Astrocyte (in vitro differentiated cells and primary cell): ENCODE data around the gene TP53. TPM values are rescaled to one million over a fixed set of nuclear protein-coding genes. Genes with fewer than 3 reads are reported as not detected.

ENCODE experiments used
- DNase-seq: peaks from one replicate; pipeline ENCODE4 v3.0.0-alpha.2; 2010; ENCODE audit warnings: low read depth
- FAIRE-seq: peaks from 2 replicates; lab custom pipeline; 2011; peaks lifted over from hg19 to GRCh38; lab: Jason Lieb, UNC
- H2AFZ ChIP-seq: 2 replicates; pipeline ENCODE4 v1.6.0; 2012; ENCODE audit warnings: low read depth, low read length, inconsistent platforms
- H3K27ac ChIP-seq: 2 replicates; pipeline ENCODE4 v1.5.1; 2011; ENCODE audit warnings: low read depth, low read length, inconsistent platforms
- H3K27me3 ChIP-seq: 2 replicates; pipeline ENCODE4 v1.6.0; 2011; ENCODE audit warnings: low read length, inconsistent platforms; ENCODE audit not compliant: insufficient read depth
- H3K36me3 ChIP-seq: 2 replicates; pipeline ENCODE4 v1.5.1; 2011; ENCODE audit warnings: low read length, inconsistent platforms; ENCODE audit not compliant: insufficient read depth
- H3K4me1 ChIP-seq: 2 replicates; pipeline ENCODE4 v1.5.1; 2011; ENCODE audit warnings: low read length, inconsistent platforms; ENCODE audit not compliant: insufficient read depth
- H3K4me2 ChIP-seq: 2 replicates; pipeline ENCODE4 v1.6.0; 2012; ENCODE audit warnings: low read length, inconsistent platforms
- H3K4me3 ChIP-seq: 2 replicates; pipeline ENCODE4 v1.5.1; 2011; ENCODE audit warnings: low read depth, mild to moderate bottlenecking, low read length, inconsistent platforms; ENCODE audit not compliant: insufficient read depth
- H3K79me2 ChIP-seq: 2 replicates; pipeline ENCODE4 v1.6.0; 2012; ENCODE audit warnings: mild to moderate bottlenecking, low read length, inconsistent platforms; ENCODE audit not compliant: insufficient read depth
- H3K9ac ChIP-seq: 2 replicates; pipeline ENCODE4 v1.6.0; 2012; ENCODE audit warnings: mild to moderate bottlenecking, low read length, inconsistent platforms
- H3K9me3 ChIP-seq: 2 replicates; pipeline ENCODE4 v1.5.1; 2012; ENCODE audit warnings: low read depth, mild to moderate bottlenecking, low read length, inconsistent platforms; ENCODE audit not compliant: insufficient read depth
- H4K20me1 ChIP-seq: 2 replicates; pipeline ENCODE4 v1.6.0; 2012; ENCODE audit warnings: low read length, inconsistent platforms; ENCODE audit not compliant: insufficient read depth
- H3K27ac Mint-ChIP-seq: one replicate; pipeline ENCODE4 v1.8.0; 2021; ENCODE audit warnings: mild to moderate bottlenecking, mixed read lengths; ENCODE audit not compliant: unreplicated experiment
- H3K27me3 Mint-ChIP-seq: one replicate; pipeline ENCODE4 v1.8.0; 2021; ENCODE audit warnings: low read depth, mixed read lengths; ENCODE audit not compliant: unreplicated experiment
- H3K36me3 Mint-ChIP-seq: one replicate; pipeline ENCODE4 v1.8.0; 2021; ENCODE audit warnings: low read depth, mixed read lengths; ENCODE audit not compliant: unreplicated experiment
- H3K4me1 Mint-ChIP-seq: one replicate; pipeline ENCODE4 v1.8.0; 2021; ENCODE audit warnings: low read depth, mixed read lengths; ENCODE audit not compliant: unreplicated experiment
- H3K4me3 Mint-ChIP-seq: one replicate; pipeline ENCODE4 v1.8.0; 2021; ENCODE audit warnings: mild to moderate bottlenecking, moderate library complexity, mixed read lengths; ENCODE audit not compliant: unreplicated experiment
- H3K9me3 Mint-ChIP-seq: one replicate; pipeline ENCODE4 v1.8.0; 2021; ENCODE audit warnings: mild to moderate bottlenecking, mixed read lengths; ENCODE audit not compliant: unreplicated experiment
- CTCF ChIP-seq: IDR thresholded peaks from 2 replicates; pipeline ENCODE4 v1.5.1; 2011; ENCODE audit warnings: low read depth, mild to moderate bottlenecking, inconsistent platforms, low read length, moderate library complexity; ENCODE audit not compliant: insufficient read depth
- EZH2 ChIP-seq: IDR thresholded peaks from 2 replicates; pipeline ENCODE4 v1.6.1; 2012; ENCODE audit warnings: mild to moderate bottlenecking, low read length, inconsistent platforms; ENCODE audit not compliant: insufficient read depth
- total RNA-seq: library from RNA; stranded (reverse); gene quantifications from 2 replicates; pipeline ENCODE4 v1.2.1, GENCODE V29; 2021

The TP53 gene
- total RNA-seq, 1 donor from 2014 or later: 94.4 TPM

- H3K4me3 Mint-ChIP-seq: peak overlapping the region; percentile 69
- Histone ChIP-seq H3K9me3 (no peaks in the 10 kb centered on the region), H3K36me3 (no peaks in the 10 kb centered on the region), H2AFZ (no peak overlapping the region), H3K9ac (no peak overlapping the region), H3K4me3 (no peak overlapping the region), H3K4me1 (no peaks in the 10 kb centered on the region), H3K4me2 (peak overlapping the region; percentile 22), H3K79me2 (no peaks in the 10 kb centered on the region), H3K27me3 (peaks cover 24% of the 10 kb centered on the region), H4K20me1 (no peaks in the 10 kb centered on the region), H3K27ac (no peak overlapping the region)
- peaks cover 17% of the 10 kb centered on the region for H3K27me3 Mint-ChIP-seq
- H3K4me1 Mint-ChIP-seq: peaks cover 12% of the 10 kb centered on the region
- peak overlapping the region; percentile 63 for H3K27ac Mint-ChIP-seq
- peaks cover 2% of the 10 kb centered on the region for H3K36me3 Mint-ChIP-seq
- no peak for TF ChIP-seq EZH2
- no peak for TF ChIP-seq CTCF
- H3K9me3 Mint-ChIP-seq: peaks cover 4% of the 10 kb centered on the region
- FAIRE-seq (no peak), DNase-seq (no peak)
Observed at GRCh38 chr17:7656958-7657609, 30.2 kb downstream of the TP53 start.

- Mint-ChIP-seq H3K36me3 (peaks cover 2% of the 10 kb centered on the region), H3K27ac (no peak overlapping the region), H3K9me3 (peaks cover 4% of the 10 kb centered on the region), H3K4me3 (no peak overlapping the region), H3K4me1 (peaks cover 12% of the 10 kb centered on the region), H3K27me3 (peaks cover 26% of the 10 kb centered on the region)
- Histone ChIP-seq H3K4me2 (no peak overlapping the region), H3K9ac (no peak overlapping the region), H3K36me3 (no peaks in the 10 kb centered on the region), H4K20me1 (no peaks in the 10 kb centered on the region), H2AFZ (no peak overlapping the region), H3K79me2 (no peaks in the 10 kb centered on the region), H3K4me1 (peaks cover 4% of the 10 kb centered on the region), H3K27me3 (peaks cover 36% of the 10 kb centered on the region), H3K4me3 (no peak overlapping the region), H3K9me3 (no peaks in the 10 kb centered on the region), H3K27ac (no peak overlapping the region)
- TF ChIP-seq EZH2 (no peak), CTCF (no peak)
- DNase-seq (no peak), FAIRE-seq (no peak)
Observed at GRCh38 chr17:7655541-7655840, 31.8 kb downstream of the TP53 start.

GRCh38 chr17:7654832-7655540 is 32.3 kb downstream of the TP53 start:
- no peak overlapping the region for H3K4me2 ChIP-seq
- no peak overlapping the region for H2AFZ ChIP-seq
- FAIRE-seq: no peak
- peaks cover 31% of the 10 kb centered on the region for H3K27me3 Mint-ChIP-seq
- peaks cover 2% of the 10 kb centered on the region for H3K36me3 Mint-ChIP-seq
- H3K27me3 ChIP-seq: peaks cover 40% of the 10 kb centered on the region
- no peak overlapping the region for H3K27ac Mint-ChIP-seq
- peaks cover 8% of the 10 kb centered on the region for H3K4me1 ChIP-seq
- DNase-seq: peak; percentile 7
- H3K4me3 ChIP-seq: no peak overlapping the region
- H3K27ac ChIP-seq: no peak overlapping the region
- no peak overlapping the region for H3K9ac ChIP-seq
- H3K4me1 Mint-ChIP-seq: peaks cover 12% of the 10 kb centered on the region
- H3K4me3 Mint-ChIP-seq: peak overlapping the region; percentile 8
- no peaks in the 10 kb centered on the region for H4K20me1 ChIP-seq
- H3K9me3 Mint-ChIP-seq: peaks cover 4% of the 10 kb centered on the region
- no peaks in the 10 kb centered on the region for H3K79me2 ChIP-seq
- no peaks in the 10 kb centered on the region for H3K36me3 ChIP-seq
- H3K9me3 ChIP-seq: no peaks in the 10 kb centered on the region
- TF ChIP-seq EZH2 (no peak), CTCF (no peak)
